Activated CD8-positive, alpha-beta memory T cell treated with anti-CD3 and anti-CD28 coated beads, Interleukin-2, amount 50 U/mL, for 24 hours (primary cell): ENCODE results near the gene RAMACL.
A peak's percentile ranks its signal among the peaks of the same experiment; 100 is the strongest.
"Not testable (repeated sequence)": the region's sequence is repeated elsewhere in the genome, so short reads cannot be mapped to it uniquely, and the experiment has no call there.

Source experiments
- DNase-seq: peaks from one replicate; pipeline ENCODE4 v3.0.0-alpha.2; 2020; ENCODE audit errors: extremely low read depth

Gene RAMACL

GRCh38 chr6:166554316-166554715, 32.2 kb downstream of the RAMACL start:
- no peak for DNase-seq

DNA sequence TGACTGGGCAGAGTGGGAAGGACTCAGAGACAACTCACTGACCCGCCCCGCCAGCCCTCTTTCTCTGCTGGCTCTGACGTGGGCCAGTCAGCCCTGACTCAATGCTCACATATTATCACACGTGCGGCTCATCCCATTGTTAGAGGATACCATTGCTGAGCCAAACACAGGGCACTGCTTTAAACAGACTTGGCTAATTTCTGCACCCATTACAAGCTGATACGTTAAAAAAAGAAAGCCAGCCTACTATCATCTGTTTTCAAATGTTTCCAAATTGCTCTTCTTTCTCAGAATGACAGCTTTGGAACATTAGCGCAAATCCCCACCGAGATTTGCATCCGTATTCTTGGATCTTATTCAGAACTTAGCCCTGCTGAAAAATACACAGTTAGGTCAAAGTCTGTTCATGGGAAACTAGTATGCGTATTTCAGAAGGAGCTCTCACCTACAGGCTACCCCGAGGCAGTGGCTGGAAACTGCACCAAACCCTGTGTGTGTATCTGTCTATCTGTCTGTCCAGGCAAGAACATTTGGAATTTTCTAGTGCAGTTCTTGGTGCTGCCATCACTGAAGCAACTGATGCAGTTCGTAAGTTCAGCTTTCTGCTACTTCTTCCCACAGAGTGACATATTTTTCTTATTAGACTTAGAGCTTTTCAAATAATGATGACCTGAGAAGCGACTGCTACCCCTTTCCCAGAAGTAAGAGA, 32.8 kb downstream of the RAMACL start:
- DNase-seq = no peak

- no peak for DNase-seq
Measured at GRCh38 chr6:166552600-166552999, 33.9 kb downstream of the RAMACL start.

DNA sequence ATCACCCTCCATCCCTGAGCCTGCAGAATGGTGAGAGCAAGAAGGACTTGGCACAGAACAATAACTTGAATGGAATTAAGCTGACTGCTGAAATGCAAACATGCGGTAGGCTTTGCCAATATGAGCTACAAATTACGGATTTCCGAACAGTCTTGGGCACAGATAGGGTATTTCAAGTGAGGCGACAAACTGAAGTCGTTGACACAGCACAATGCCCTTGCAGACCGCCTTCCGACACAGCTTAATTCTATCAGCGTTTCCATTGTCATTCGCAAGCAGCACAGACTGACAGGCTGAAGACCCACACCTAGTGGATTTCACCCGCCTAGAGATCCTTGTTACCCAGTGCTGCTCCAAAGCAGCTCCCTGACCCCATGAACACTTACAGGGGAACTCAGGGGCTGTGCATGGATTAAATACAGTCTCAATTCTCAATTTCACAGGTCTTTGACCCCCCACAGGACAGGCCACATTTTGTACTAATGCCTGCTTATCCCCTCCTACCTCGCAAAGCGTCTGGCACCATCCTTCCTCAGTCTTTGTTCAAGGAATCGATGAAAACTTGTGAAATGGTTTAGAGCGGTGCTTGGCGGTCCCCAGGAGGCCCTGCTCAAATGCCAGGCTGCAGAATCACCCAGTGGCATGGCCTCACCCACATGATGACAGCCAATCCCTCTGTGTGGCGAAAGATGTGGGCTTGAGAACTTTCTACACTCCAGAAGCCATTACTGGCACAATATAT, 34.6 kb downstream of the RAMACL start:
- no peak for DNase-seq

- DNase-seq = no peak
Measured at GRCh38 chr6:166546653-166547052, 39.8 kb downstream of the RAMACL start.

DNA sequence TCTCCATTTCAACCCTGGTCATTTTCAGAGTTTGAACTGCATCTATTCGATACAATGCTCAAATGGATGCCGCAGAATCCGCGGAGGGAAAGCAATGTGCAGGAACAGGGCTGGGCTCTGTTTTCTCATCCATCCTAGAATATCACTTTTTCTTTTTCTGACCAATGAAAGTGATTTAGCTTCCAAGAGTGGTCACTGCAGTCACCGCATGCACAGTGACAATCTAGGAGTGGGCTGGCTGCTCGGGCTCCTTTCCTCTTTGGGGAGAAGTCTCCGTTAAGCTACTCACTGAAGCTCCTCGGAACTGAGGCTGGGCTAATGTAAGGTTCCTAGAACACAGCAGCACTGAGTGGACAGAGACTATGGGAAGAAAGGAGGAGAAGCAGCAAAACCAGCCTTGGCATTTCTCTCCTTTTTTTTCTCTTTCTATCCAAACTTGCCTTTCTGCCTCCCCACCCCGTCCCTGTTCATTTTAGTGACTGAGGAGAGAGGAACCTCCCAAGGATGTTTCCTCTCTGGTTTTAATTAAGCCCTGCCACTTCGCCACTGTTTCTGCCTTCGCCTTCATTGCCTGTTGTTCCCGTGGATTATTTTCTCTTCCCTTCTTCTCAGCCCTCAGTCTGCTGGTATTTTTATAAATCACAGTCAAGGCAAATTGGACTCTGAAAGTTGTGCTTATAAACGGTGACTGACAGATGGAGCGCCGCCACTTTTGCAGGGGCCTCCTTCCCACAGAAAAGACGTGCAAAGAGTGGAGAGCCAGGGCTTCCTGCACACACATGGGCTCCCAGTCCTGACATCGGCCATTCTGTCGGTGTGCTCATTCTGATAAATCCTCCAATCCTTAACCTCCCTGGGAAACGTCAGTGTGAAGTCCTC, 41.1 kb downstream of the RAMACL start:
- DNase-seq = no peak

DNA sequence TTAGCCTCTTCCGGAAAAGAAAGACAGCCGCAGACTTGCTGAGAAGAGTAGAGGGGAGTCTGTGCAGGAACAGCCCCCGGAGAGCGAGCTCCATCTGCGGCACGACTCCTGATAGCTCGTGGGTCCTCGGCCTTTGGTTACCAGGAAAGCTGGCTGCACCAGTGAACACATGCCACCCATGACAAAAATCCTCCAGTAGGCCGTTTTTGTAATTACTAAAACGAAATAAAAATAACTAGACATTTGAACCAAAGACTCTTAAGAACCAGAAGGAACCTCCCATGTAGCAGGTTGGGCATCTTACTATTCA, 42.2 kb downstream of the RAMACL start:
- DNase-seq = no peak

GRCh38 chr6:166543603-166544295, 42.7 kb downstream of the RAMACL start:
- no peak for DNase-seq

- no peak for DNase-seq
Measured at GRCh38 chr6:166542580-166542912, 43.9 kb downstream of the RAMACL start.

- no peak for DNase-seq
Measured at GRCh38 chr6:166541876-166542579, 44.5 kb downstream of the RAMACL start.

DNA sequence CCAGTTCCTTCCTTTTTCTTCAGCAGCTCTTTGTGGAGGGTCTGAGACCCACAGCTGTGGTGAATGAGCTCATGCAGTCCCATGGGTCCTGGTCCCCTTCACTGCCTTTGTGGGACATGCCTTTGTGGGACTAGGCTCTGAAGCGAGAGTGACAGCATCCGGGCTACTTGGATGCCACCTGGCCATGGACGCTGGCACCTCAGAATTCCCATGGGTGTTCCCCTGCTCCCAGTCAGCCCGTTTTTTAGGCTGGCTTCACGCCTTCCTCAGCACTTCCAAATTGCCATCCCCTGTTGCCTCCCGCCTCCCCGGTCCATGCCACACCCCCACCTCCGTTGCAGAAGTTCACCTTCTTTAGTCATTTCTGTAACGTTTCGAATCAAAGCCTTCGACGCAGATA, 45.1 kb downstream of the RAMACL start:
- no peak for DNase-seq

GRCh38 chr6:166540631-166541331, 45.7 kb downstream of the RAMACL start:
- DNase-seq = peak; percentile 7

DNA sequence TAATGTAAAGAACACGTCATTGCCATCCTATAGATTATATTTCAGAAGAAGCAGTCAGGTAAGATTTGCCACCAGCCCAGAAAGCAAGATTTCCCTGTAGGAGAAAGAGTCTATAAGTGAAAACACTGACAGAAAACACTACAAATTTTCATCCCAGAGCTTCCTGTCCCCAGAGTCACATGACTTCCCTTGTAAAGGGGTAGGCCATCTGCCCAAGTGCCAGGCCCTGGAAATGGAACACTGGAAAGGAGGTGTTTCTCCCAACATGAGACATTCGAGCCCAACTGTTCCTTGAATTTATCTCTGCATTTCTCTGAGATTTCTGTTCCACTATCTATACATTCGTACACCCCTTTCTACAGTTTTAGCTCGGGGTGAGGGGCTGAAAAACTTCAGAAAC, 46.9 kb downstream of the RAMACL start:
- DNase-seq = no peak

DNA sequence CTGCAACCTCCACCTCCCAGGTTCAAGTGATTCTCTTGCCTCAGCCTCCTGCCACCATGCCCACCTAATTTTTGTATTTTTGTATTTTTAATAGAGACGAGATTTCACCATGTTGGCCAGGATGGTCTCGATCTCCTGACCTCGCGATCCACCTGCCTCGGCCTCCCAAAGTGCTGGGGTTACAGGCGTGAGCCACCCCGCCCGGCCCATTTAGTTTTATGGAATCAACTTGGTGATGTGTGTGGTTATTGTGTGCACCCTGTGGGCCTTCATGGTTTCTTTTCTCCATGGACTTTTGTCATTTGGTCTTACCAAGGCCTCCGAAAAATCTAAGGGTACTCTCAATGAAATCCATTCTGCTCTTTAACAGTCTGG, 47.5 kb downstream of the RAMACL start:
- DNase-seq = not testable (repeated sequence)

GRCh38 chr6:166538297-166539010, 48.0 kb downstream of the RAMACL start:
- DNase-seq = no peak

DNA sequence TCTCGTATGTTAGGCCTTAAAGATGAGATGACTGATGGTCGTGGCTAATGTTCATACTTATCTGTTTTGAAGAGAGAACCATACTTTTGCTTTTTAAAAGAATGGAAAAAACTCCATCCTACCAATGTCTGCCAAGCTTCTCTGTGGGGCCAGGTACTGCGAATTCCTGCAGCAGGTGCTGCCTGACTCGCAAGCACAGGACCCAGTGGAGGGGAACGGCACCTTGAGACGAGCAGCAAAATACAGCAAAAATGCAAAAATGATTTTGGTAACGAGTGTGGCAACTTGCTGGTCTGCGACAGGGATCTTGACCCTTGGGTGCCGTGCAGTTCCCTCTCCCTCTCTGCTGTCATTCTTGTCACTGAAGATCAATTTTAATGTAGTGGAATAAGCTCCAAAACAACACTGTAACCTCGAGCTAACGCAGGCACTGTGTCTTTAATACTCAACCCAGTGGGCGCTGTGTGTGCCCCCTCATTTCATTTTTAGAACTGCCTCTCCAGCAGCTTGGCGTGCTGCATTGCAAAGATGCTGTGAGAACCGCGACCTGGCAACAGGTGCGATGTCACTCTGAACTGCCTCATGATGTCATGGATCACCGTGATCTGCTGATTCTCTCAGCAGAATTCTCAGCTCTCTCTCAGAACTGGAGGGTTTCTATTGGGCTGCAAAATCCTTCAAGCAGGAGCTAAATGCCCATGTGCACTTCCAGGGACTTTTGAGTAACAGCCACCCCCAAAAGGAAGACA, 51.6 kb downstream of the RAMACL start:
- no peak for DNase-seq

GRCh38 chr6:166533205-166533824, 53.2 kb downstream of the RAMACL start:
- DNase-seq = no peak
